K562 (cell line): ENCODE results near the gene KCNH2. TPM values are rescaled to one million over a fixed set of nuclear protein-coding genes. Genes with fewer than 3 reads are reported as not detected.
A peak's percentile ranks its signal among the peaks of the same experiment; 100 is the strongest.

Experiments used
- ASH1L ChIP-seq: fragments of 450-650 bp; IDR thresholded peaks from 2 replicates; pipeline ENCODE4 v1.6.1; 2018; ENCODE audit warnings: borderline replicate concordance, mild to moderate bottlenecking, low read depth; ENCODE audit not compliant: partially characterized antibody
- CBX3 ChIP-seq, 2 experiments: IDR thresholded peaks; 1 replicate in 1 of 2; 2 replicates in 1 of 2; pipeline ENCODE4 v1.6.1; 2012; ENCODE audit warnings: inconsistent platforms in 2 of 2, low read length in 2 of 2, borderline replicate concordance in 1 of 2, control low read depth in 1 of 2
- CEBPB ChIP-seq: fragments of 450-650 bp; IDR thresholded peaks from 2 replicates; pipeline ENCODE4 v1.6.1; 2016; ENCODE audit warnings: missing genetic modification characterization, missing compliant biosample characterization
- ESRRB ChIP-seq: fragments of 250-450 bp; sonication (Bioruptor Pico); IDR thresholded peaks from 2 replicates; pipeline ENCODE4 v1.5.0; 2020; ENCODE audit warnings: mild to moderate bottlenecking, moderate library complexity, borderline replicate concordance
- FOXA3 ChIP-seq, 2 experiments: fragments of 450-650 bp in 1 of 2; sonication (generic) in 1 of 2; formaldehyde crosslinking; IDR thresholded peaks in 1 of 2; conservative IDR thresholded peaks in 1 of 2; 2 replicates each; pipeline versions ENCODE4 v1.4.0 to v1.8.0; 2020 to 2022; ENCODE audit warnings: mild to moderate bottlenecking in 2 of 2, missing genetic modification reagents in 1 of 2
- HDGF ChIP-seq: fragments of 450-650 bp; IDR thresholded peaks from 2 replicates; pipeline ENCODE4 v1.6.1; 2016
- HOXB6 ChIP-seq: fragments of 250-450 bp; sonication (Bioruptor Pico); IDR thresholded peaks from 2 replicates; pipeline ENCODE4 v1.5.1; 2022; ENCODE audit warnings: mild to moderate bottlenecking, borderline replicate concordance
- KDM2B ChIP-seq: fragments of 250-450 bp; sonication (Bioruptor Pico); IDR thresholded peaks from 2 replicates; pipeline ENCODE4 v1.8.0; 2021; ENCODE audit warnings: mild to moderate bottlenecking, moderate library complexity
- MITF ChIP-seq: IDR thresholded peaks from 2 replicates; pipeline ENCODE4 v1.6.1; 2014; ENCODE audit warnings: antibody characterized with exemption
- NCOA6 ChIP-seq: fragments of 450-650 bp; IDR thresholded peaks from 2 replicates; pipeline ENCODE4 v1.6.1; 2017; ENCODE audit warnings: mild to moderate bottlenecking
- NFYB ChIP-seq: IDR thresholded peaks from 2 replicates; pipeline ENCODE4 v1.6.1; 2011; ENCODE audit warnings: mild to moderate bottlenecking, moderate library complexity; ENCODE audit not compliant: insufficient read length; ENCODE audit errors: extremely low read depth
- REST ChIP-seq, 2 experiments: fragments of 450-650 bp; formaldehyde crosslinking in 1 of 2; IDR thresholded peaks; 2 replicates each; pipeline versions ENCODE4 v1.4.0 to v1.6.1; 2014 to 2020; ENCODE audit warnings: mild to moderate bottlenecking in 2 of 2, borderline replicate concordance in 1 of 2, low read depth in 1 of 2
- TEAD1 ChIP-seq, 2 experiments: fragments of 450-650 bp in 1 of 2; sonication (generic) in 1 of 2; formaldehyde crosslinking; IDR thresholded peaks; 2 replicates each; pipeline versions ENCODE4 v1.4.0 to v1.8.0; 2020 to 2022; ENCODE audit warnings: mild to moderate bottlenecking in 2 of 2, missing genetic modification reagents in 1 of 2
- ZBTB12 ChIP-seq: fragments of 250-450 bp; sonication (Bioruptor Pico); IDR thresholded peaks from 2 replicates; pipeline ENCODE4 v1.4.0; 2020
- ZNF184 ChIP-seq: sonication (generic); formaldehyde crosslinking; IDR thresholded peaks from 2 replicates; pipeline ENCODE4 v1.5.0; 2020; ENCODE audit warnings: missing genetic modification reagents
- ZNF311 ChIP-seq: fragments of 250-450 bp; sonication (Bioruptor Pico); IDR thresholded peaks from 2 replicates; pipeline ENCODE4 v1.4.0; 2020; ENCODE audit warnings: mild to moderate bottlenecking, moderate library complexity
- ZNF584 ChIP-seq: fragments of 200-800 bp; sonication (Bioruptor generic); IDR thresholded peaks from 2 replicates; pipeline ENCODE4 v1.6.1; 2016; ENCODE audit warnings: low read depth, mild to moderate bottlenecking, missing genetic modification characterization, missing compliant biosample characterization
- polyA plus RNA-seq, 8 experiments: library from polyadenylated mRNA; depleted of rRNA in 4 of 8; stranded (reverse) in 5 of 8; unstranded in 3 of 8; fragments of >200 nt; fragmentation: Nextera tagmentation in 2 of 8; fragmentation: Illumina TruSeq in 1 of 8; extraction: Ambion mirVana in 2 of 8; extraction: Trizol in 1 of 8; gene quantifications; 2 replicates each; pipeline versions ENCODE4 v1.2.1 to v1.2.3, GENCODE V29; 2011 to 2014; ENCODE audit warnings: inconsistent platforms in 1 of 8, missing spikeins in 1 of 8
- total RNA-seq, 7 experiments: library from RNA; depleted of rRNA in 6 of 7; stranded (reverse); fragments of >200 nt in 6 of 7; fragmentation: Illumina TruSeq in 2 of 7; extraction: Trizol in 2 of 7; gene quantifications; 2 replicates each; pipeline versions ENCODE4 v1.2.1 to v1.2.3, GENCODE V29; 2011 to 2021; ENCODE audit warnings: low replicate concordance in 1 of 7

The KCNH2 gene
- total and polyA plus RNA-seq, 9 of the 15 experiments (the other 6 are each of a cell fraction or from before 2014, with no cell fraction given), result 18.1 to 368 (median 218) TPM

GRCh38 chr7:150957133-150958020 is 20.7 kb downstream of the KCNH2 start (continued):
- no peak for TF ChIP-seq ZNF311
- TF ChIP-seq ZNF584 (CRISPR knock-in tag), result no peak
- TF ChIP-seq ESRRB, result no peak
- no peak for TF ChIP-seq HDGF
- no peak for TF ChIP-seq FOXA3 (CRISPR knock-in tag; conservative IDR thresholded peaks at IDR 0.05 in 1 of 2, IDR thresholded peaks at IDR 0.05 in 1 of 2)
- TF ChIP-seq HOXB6 (CRISPR knock-in tag), result no peak
- TF ChIP-seq ASH1L, result no peak
- TF ChIP-seq ZBTB12 (CRISPR knock-in tag), result 0 out of 2 replicates have a peak, but pooled peaks have one; percentile 3
- no peak for TF ChIP-seq REST (IDR thresholded peaks at IDR 0.05; ENCODE audit: borderline replicate concordance)
- TF ChIP-seq REST (CRISPR knock-in tag; IDR thresholded peaks at IDR 0.05; ENCODE audit: low read depth), result no peak
- no peak for TF ChIP-seq NCOA6
- no peak for TF ChIP-seq NFYB
- no peak for TF ChIP-seq CEBPB (tag)
- TF ChIP-seq ZNF184 (CRISPR knock-in tag), result no peak
- TF ChIP-seq MITF, result no peak
- TF ChIP-seq TEAD1 (CRISPR knock-in tag; IDR thresholded peaks at IDR 0.05), result no peak
- TF ChIP-seq CBX3 (IDR thresholded peaks at IDR 0.05; ENCODE audit: borderline replicate concordance in 1 of 2, low read length in 2 of 2), result no peak
- TF ChIP-seq KDM2B, result no peak
